ENCODE data around the gene AP4E1. TPM values are rescaled to one million over a fixed set of nuclear protein-coding genes. Genes with fewer than 3 reads are reported as not detected.
A peak's percentile ranks its signal among the peaks of the same experiment; 100 is the strongest.
"Not testable (repeated sequence)": the region's sequence is repeated elsewhere in the genome, so short reads cannot be mapped to it uniquely, and the experiment has no call there.

AP4E1 gene
- total RNA-seq, 1 donor from 2014 or later = 9.9 TPM

DNA sequence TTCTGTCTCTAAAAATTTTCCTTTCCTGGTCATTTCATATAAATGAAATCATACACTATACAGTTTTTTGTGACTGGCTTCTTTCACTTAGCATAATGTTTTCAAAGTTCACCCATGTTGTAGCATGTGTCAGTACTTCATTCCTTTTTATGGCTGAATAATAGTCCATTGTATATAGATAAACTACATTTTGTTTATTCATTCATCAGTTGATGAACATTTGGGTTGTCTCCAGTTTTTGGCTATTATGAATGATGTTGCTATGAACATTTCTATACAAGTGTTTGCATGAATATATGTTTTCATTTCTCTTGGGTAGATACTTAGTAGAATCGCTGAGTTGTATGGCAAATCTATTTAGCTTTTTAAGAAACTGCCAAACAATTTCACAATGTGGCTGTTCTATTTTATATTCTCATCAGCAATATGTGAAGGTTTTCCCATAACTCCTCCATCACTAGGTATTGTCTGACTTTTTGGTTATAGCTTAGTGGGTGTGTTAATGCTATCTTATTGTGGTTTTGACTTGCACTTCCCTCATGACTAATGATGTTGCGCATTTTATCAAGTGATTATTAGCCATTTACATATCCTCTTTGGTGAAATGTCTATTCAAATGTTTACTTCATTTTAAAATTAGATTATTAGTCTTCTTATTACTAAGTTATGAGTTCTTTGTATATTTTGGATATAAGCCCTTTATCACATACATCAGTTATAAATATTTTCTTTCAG is 21.7 kb upstream of the AP4E1 start:
- Histone ChIP-seq H3K27me3 (ENCODE audit: control insufficient read depth in 3 of 3, insufficient read depth in 3 of 3, low read length in 3 of 3) (no peaks in the 10 kb centered on the region), H3K4me1 (ENCODE audit: control insufficient read depth in 3 of 3, insufficient read depth in 3 of 3, low read length in 3 of 3) (peaks cover 4 to 11% (median 5%) of the 10 kb centered on the region in 3 donors), H3K9me3 (ENCODE audit: control insufficient read depth in 3 of 3, low read length in 3 of 3) (no peaks in the 10 kb centered on the region), H3K36me3 (ENCODE audit: control insufficient read depth in 3 of 3, insufficient read depth in 3 of 3, low read length in 3 of 3) (no peaks in the 10 kb centered on the region), H3K9ac (ENCODE audit: low read depth in 1 of 3, low read length in 3 of 3) (no peak overlapping the region), H3K4me3 (ENCODE audit: low read length in 3 of 3) (no peak overlapping the region), H3K27ac (ENCODE audit: low read depth, low read length) (no peak overlapping the region)

GRCh38 chr15:50888054-50888453 is 20.4 kb upstream of the AP4E1 start:
- H3K9ac ChIP-seq (ENCODE audit: low read depth in 1 of 3, low read length in 3 of 3) = no peak overlapping the region
- H3K27me3 ChIP-seq (ENCODE audit: control insufficient read depth in 3 of 3, insufficient read depth in 3 of 3, low read length in 3 of 3) = no peaks in the 10 kb centered on the region
- no peak overlapping the region for H3K4me3 ChIP-seq (ENCODE audit: low read length in 3 of 3)
- no peaks in the 10 kb centered on the region for H3K36me3 ChIP-seq (ENCODE audit: control insufficient read depth in 3 of 3, insufficient read depth in 3 of 3, low read length in 3 of 3)
- H3K9me3 ChIP-seq (ENCODE audit: control insufficient read depth in 3 of 3, low read length in 3 of 3) = no peaks in the 10 kb centered on the region
- H3K4me1 ChIP-seq (ENCODE audit: control insufficient read depth in 3 of 3, insufficient read depth in 3 of 3, low read length in 3 of 3) = peaks cover 4 to 11% (median 5%) of the 10 kb centered on the region in 3 donors
- H3K27ac ChIP-seq (ENCODE audit: low read depth, low read length) = no peak overlapping the region

DNA sequence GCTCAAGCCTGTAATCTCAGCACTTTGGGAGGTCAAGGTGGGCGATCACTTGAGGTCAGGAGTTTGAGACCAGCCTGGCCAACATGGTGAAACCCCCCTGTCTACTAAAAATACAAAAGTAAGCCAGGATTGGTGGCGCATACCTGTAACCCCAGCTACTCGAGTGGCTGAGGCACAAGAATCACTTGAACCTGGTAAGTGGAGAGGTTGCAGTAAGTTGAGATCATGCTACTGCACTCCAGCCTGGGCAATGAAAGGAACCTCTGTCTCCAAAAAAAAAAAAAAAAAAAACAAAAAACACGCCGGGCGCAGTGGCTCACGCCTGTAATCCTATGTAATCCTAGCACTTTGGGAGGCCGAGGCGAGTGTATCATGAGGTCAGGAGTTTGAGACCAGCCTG is 18.9 kb upstream of the AP4E1 start:
- no peaks in the 10 kb centered on the region for H3K27me3 ChIP-seq (ENCODE audit: control insufficient read depth in 3 of 3, insufficient read depth in 3 of 3, low read length in 3 of 3)
- H3K9ac ChIP-seq (ENCODE audit: low read depth in 1 of 3, low read length in 3 of 3) = no peak overlapping the region
- H3K27ac ChIP-seq (ENCODE audit: low read depth, low read length) = no peak overlapping the region
- H3K4me1 ChIP-seq (ENCODE audit: control insufficient read depth in 3 of 3, insufficient read depth in 3 of 3, low read length in 3 of 3) = peaks cover 0 to 4% (median 2%) of the 10 kb centered on the region in 3 donors
- H3K4me3 ChIP-seq (ENCODE audit: low read length in 3 of 3) = no peak overlapping the region
- H3K9me3 ChIP-seq (ENCODE audit: control insufficient read depth in 3 of 3, low read length in 3 of 3) = no peaks in the 10 kb centered on the region
- no peaks in the 10 kb centered on the region for H3K36me3 ChIP-seq (ENCODE audit: control insufficient read depth in 3 of 3, insufficient read depth in 3 of 3, low read length in 3 of 3)

GRCh38 chr15:50890751-50891150 is 17.7 kb upstream of the AP4E1 start:
- Histone ChIP-seq H3K9ac (ENCODE audit: low read depth in 1 of 3, low read length in 3 of 3) (no peak overlapping the region), H3K27ac (ENCODE audit: low read depth, low read length) (no peak overlapping the region), H3K36me3 (ENCODE audit: control insufficient read depth in 3 of 3, insufficient read depth in 3 of 3, low read length in 3 of 3) (no peaks in the 10 kb centered on the region), H3K9me3 (ENCODE audit: control insufficient read depth in 3 of 3, low read length in 3 of 3) (no peaks in the 10 kb centered on the region), H3K27me3 (ENCODE audit: control insufficient read depth in 3 of 3, insufficient read depth in 3 of 3, low read length in 3 of 3) (no peaks in the 10 kb centered on the region), H3K4me3 (ENCODE audit: low read length in 3 of 3) (no peak overlapping the region), H3K4me1 (ENCODE audit: control insufficient read depth in 3 of 3, insufficient read depth in 3 of 3, low read length in 3 of 3) (no peaks in the 10 kb centered on the region)

- H3K27ac ChIP-seq (ENCODE audit: low read depth, low read length) = no peak overlapping the region
- no peak overlapping the region for H3K9ac ChIP-seq (ENCODE audit: low read depth in 1 of 3, low read length in 3 of 3)
- H3K9me3 ChIP-seq (ENCODE audit: control insufficient read depth in 3 of 3, low read length in 3 of 3) = no peaks in the 10 kb centered on the region
- no peaks in the 10 kb centered on the region for H3K36me3 ChIP-seq (ENCODE audit: control insufficient read depth in 3 of 3, insufficient read depth in 3 of 3, low read length in 3 of 3)
- H3K4me3 ChIP-seq (ENCODE audit: low read length in 3 of 3) = no peak overlapping the region
- no peaks in the 10 kb centered on the region for H3K4me1 ChIP-seq (ENCODE audit: control insufficient read depth in 3 of 3, insufficient read depth in 3 of 3, low read length in 3 of 3)
- H3K27me3 ChIP-seq (ENCODE audit: control insufficient read depth in 3 of 3, insufficient read depth in 3 of 3, low read length in 3 of 3) = no peaks in the 10 kb centered on the region
Observed at GRCh38 chr15:50891159-50891558, 17.3 kb upstream of the AP4E1 start.

DNA sequence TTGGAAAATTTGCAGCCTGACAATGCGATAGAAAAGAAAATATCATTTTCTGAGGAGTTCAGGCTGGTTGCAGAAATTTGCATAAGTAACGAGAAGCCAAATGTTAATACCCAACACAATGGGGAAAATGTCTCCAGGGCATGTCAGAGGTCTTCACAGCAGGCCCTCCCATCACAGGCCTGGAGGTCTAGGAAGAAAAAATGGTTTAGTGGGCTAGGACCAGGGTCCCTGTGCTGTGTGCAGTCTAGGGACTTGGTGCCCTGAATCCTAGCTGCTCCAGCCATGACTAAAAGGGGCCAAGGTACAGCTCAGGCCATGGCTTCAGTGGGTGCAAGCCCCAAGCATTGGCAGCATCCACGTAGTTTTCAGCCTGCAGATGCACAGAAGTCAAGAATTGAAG is 14.5 kb upstream of the AP4E1 start:
- H3K36me3 ChIP-seq (ENCODE audit: control insufficient read depth in 3 of 3, insufficient read depth in 3 of 3, low read length in 3 of 3) = no peaks in the 10 kb centered on the region
- no peaks in the 10 kb centered on the region for H3K4me1 ChIP-seq (ENCODE audit: control insufficient read depth in 3 of 3, insufficient read depth in 3 of 3, low read length in 3 of 3)
- no peak overlapping the region for H3K9ac ChIP-seq (ENCODE audit: low read depth in 1 of 3, low read length in 3 of 3)
- H3K27ac ChIP-seq (ENCODE audit: low read depth, low read length) = no peak overlapping the region
- no peak overlapping the region for H3K4me3 ChIP-seq (ENCODE audit: low read length in 3 of 3)
- no peaks in the 10 kb centered on the region for H3K9me3 ChIP-seq (ENCODE audit: control insufficient read depth in 3 of 3, low read length in 3 of 3)
- no peaks in the 10 kb centered on the region for H3K27me3 ChIP-seq (ENCODE audit: control insufficient read depth in 3 of 3, insufficient read depth in 3 of 3, low read length in 3 of 3)

DNA sequence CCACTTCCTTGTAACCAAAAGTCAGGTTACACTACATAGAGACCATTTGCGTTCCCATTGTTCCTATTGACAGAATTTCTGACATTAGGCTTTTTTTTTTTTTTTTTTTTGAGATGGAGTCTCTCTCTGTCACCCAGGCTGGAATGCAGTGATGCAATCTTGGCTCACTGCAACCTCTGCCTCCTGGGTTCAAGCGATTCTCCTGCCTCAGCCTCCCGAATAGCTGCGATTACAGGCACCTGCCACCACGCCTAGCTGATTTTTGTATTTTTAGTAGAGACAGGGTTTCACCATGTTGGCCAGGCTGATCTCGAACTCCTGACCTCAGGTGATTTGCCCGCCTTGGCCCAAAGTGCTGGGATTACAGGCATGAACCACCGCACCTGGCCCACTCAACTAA is 7.1 kb upstream of the AP4E1 start:
- not testable (repeated sequence) for H3K27ac ChIP-seq (ENCODE audit: low read depth, low read length); H3K27me3 ChIP-seq (ENCODE audit: control insufficient read depth in 3 of 3, insufficient read depth in 3 of 3, low read length in 3 of 3); H3K4me3 ChIP-seq (ENCODE audit: low read length in 3 of 3); H3K36me3 ChIP-seq (ENCODE audit: control insufficient read depth in 3 of 3, insufficient read depth in 3 of 3, low read length in 3 of 3); H3K4me1 ChIP-seq (ENCODE audit: control insufficient read depth in 3 of 3, insufficient read depth in 3 of 3, low read length in 3 of 3); H3K9ac ChIP-seq (ENCODE audit: low read depth in 1 of 3, low read length in 3 of 3); H3K9me3 ChIP-seq (ENCODE audit: control insufficient read depth in 3 of 3, low read length in 3 of 3)

GRCh38 chr15:50904211-50904610 is 4.3 kb upstream of the AP4E1 start:
- no peak overlapping the region for H3K4me3 ChIP-seq (ENCODE audit: low read length in 3 of 3)
- no peak overlapping the region for H3K9ac ChIP-seq (ENCODE audit: low read depth in 1 of 3, low read length in 3 of 3)
- H3K27ac ChIP-seq (ENCODE audit: low read depth, low read length) = no peak overlapping the region
- H3K4me1 ChIP-seq (ENCODE audit: control insufficient read depth in 3 of 3, insufficient read depth in 3 of 3, low read length in 3 of 3) = peaks cover 2 to 16% (median 7%) of the 10 kb centered on the region in 3 donors
- peaks cover 0 to 3% (median 0%) of the 10 kb centered on the region in 3 donors for H3K36me3 ChIP-seq (ENCODE audit: control insufficient read depth in 3 of 3, insufficient read depth in 3 of 3, low read length in 3 of 3)
- H3K27me3 ChIP-seq (ENCODE audit: control insufficient read depth in 3 of 3, insufficient read depth in 3 of 3, low read length in 3 of 3) = no peaks in the 10 kb centered on the region
- H3K9me3 ChIP-seq (ENCODE audit: control insufficient read depth in 3 of 3, low read length in 3 of 3) = no peaks in the 10 kb centered on the region

- no peaks in the 10 kb centered on the region for H3K9me3 ChIP-seq (ENCODE audit: control insufficient read depth in 3 of 3, low read length in 3 of 3)
- H3K27ac ChIP-seq (ENCODE audit: low read depth, low read length) = no peak overlapping the region
- no peak overlapping the region for H3K4me3 ChIP-seq (ENCODE audit: low read length in 3 of 3)
Observed at GRCh38 chr15:50905055-50905454, 3.4 kb upstream of the AP4E1 start.

GRCh38 chr15:50906954-50907600 is 1.4 kb upstream of the AP4E1 start:
- H3K9me3 ChIP-seq (ENCODE audit: control insufficient read depth in 3 of 3, low read length in 3 of 3) = no peaks in the 10 kb centered on the region
- H3K27ac ChIP-seq (ENCODE audit: low read depth, low read length) = peak overlapping the region; percentile 94

More at GRCh38 chr15:50905055-50905454, 3.4 kb upstream of the AP4E1 start:
- no peaks in the 10 kb centered on the region for H3K27me3 ChIP-seq (ENCODE audit: control insufficient read depth in 3 of 3, insufficient read depth in 3 of 3, low read length in 3 of 3)
- no peak overlapping the region for H3K9ac ChIP-seq (ENCODE audit: low read depth in 1 of 3, low read length in 3 of 3)
- peaks cover 2 to 21% (median 15%) of the 10 kb centered on the region in 3 donors for H3K4me1 ChIP-seq (ENCODE audit: control insufficient read depth in 3 of 3, insufficient read depth in 3 of 3, low read length in 3 of 3)
- H3K36me3 ChIP-seq (ENCODE audit: control insufficient read depth in 3 of 3, insufficient read depth in 3 of 3, low read length in 3 of 3) = peaks cover 0 to 3% (median 0%) of the 10 kb centered on the region in 3 donors

More at GRCh38 chr15:50906954-50907600, 1.4 kb upstream of the AP4E1 start:
- Histone ChIP-seq H3K4me1 (ENCODE audit: control insufficient read depth in 3 of 3, insufficient read depth in 3 of 3, low read length in 3 of 3) (peaks cover 0 to 22% (median 16%) of the 10 kb centered on the region in 3 donors), H3K9ac (ENCODE audit: low read depth in 1 of 3, low read length in 3 of 3) (peak overlapping the region; percentile 92 to 96 (median 95)), H3K27me3 (ENCODE audit: control insufficient read depth in 3 of 3, insufficient read depth in 3 of 3, low read length in 3 of 3) (no peaks in the 10 kb centered on the region), H3K36me3 (ENCODE audit: control insufficient read depth in 3 of 3, insufficient read depth in 3 of 3, low read length in 3 of 3) (peaks cover 1 to 5% (median 3%) of the 10 kb centered on the region in 3 donors), H3K4me3 (ENCODE audit: low read length in 3 of 3) (peak overlapping the region; percentile 78 to 98 (median 97))
